IMR-90 (cell line): ENCODE results near the gene CD300LF. TPM values are rescaled to one million over a fixed set of nuclear protein-coding genes. Genes with fewer than 3 reads are reported as not detected.

Experiments used
- ATAC-seq: fragments of 200-7000 bp; cut with Tn5 transposase; 2 replicates; pipeline ENCODE4 v1.9.1; 2020; ENCODE audit warnings: low read depth, mild to moderate bottlenecking, moderate library complexity
- BruUV-seq: library from RNA; stranded (reverse); fragments of 400-500 nt; replicated peaks from 2 replicates; lab custom pipeline; 2021; lab: Mats Ljungman, UMichigan
- CTCF ChIA-PET: fragments of 300-600 bp; formaldehyde crosslinking; extraction: SDS; loops from one replicate; lab custom pipeline; 2021; ENCODE audit warnings: antibody characterized with exemption; lab: Yijun Ruan, JAX
- POLR2A ChIA-PET: fragments of 300-600 bp; sonication (Branson Sonifier 250); formaldehyde crosslinking; loops from one replicate; lab custom pipeline; 2022; ENCODE audit warnings: antibody characterized with exemption; ENCODE audit not compliant: unreplicated experiment; lab: Charles Lee
- DNase-seq: peaks from one replicate; pipeline ENCODE4 v3.0.0; 2013
- H2AFZ ChIP-seq: replicated peaks from 2 replicates; pipeline ENCODE3; 2013; ENCODE audit warnings: low read length, mild to moderate bottlenecking; ENCODE audit not compliant: poor library complexity
- H2AK5ac ChIP-seq: 2 replicates; pipeline ENCODE4 v1.6.1; 2013; ENCODE audit warnings: low read depth, low read length, inconsistent platforms
- H2AK9ac ChIP-seq: replicated peaks from 2 replicates; pipeline ENCODE3; 2013; ENCODE audit warnings: mild to moderate bottlenecking, low read depth, low read length, moderate library complexity; ENCODE audit not compliant: poor library complexity
- H2BK120ac ChIP-seq: 2 replicates; pipeline ENCODE4 v1.6.1; 2013; ENCODE audit warnings: low read depth, low read length, inconsistent platforms
- H2BK15ac ChIP-seq: 3 replicates; pipeline ENCODE4 v1.6.1; 2013; ENCODE audit warnings: low read depth, low read length, inconsistent platforms
- H2BK20ac ChIP-seq: 2 replicates; pipeline ENCODE4 v1.6.1; 2013; ENCODE audit warnings: low read depth, mild to moderate bottlenecking, inconsistent platforms, low read length, moderate library complexity
- H2BK5ac ChIP-seq: 2 replicates; pipeline ENCODE4 v1.6.1; 2013; ENCODE audit warnings: mild to moderate bottlenecking, low read depth, low read length, inconsistent platforms; ENCODE audit not compliant: poor library complexity, severe bottlenecking
- H3K14ac ChIP-seq: replicated peaks from 2 replicates; pipeline ENCODE4 v1.6.1; 2013; ENCODE audit warnings: low read depth, low read length, inconsistent platforms
- H3K18ac ChIP-seq: 2 replicates; pipeline ENCODE4 v1.6.1; 2013; ENCODE audit warnings: low read depth, low read length, control low read depth
- H3K23ac ChIP-seq: 2 replicates; pipeline ENCODE4 v1.6.1; 2013; ENCODE audit warnings: low read depth, low read length, inconsistent platforms
- H3K27ac ChIP-seq: 2 replicates; pipeline ENCODE4 v1.5.1; 2013; ENCODE audit warnings: mild to moderate bottlenecking, control low read depth, low read length; ENCODE audit not compliant: insufficient read depth
- H3K27me3 ChIP-seq: 2 replicates; pipeline ENCODE4 v1.6.1; 2013; ENCODE audit warnings: low read length; ENCODE audit not compliant: control insufficient read depth, insufficient read depth
- H3K36me3 ChIP-seq: 2 replicates; pipeline ENCODE4 v1.6.1; 2013; ENCODE audit warnings: low read length, mixed read lengths; ENCODE audit not compliant: control insufficient read depth, insufficient read depth
- H3K4ac ChIP-seq: 2 replicates; pipeline ENCODE4 v1.6.1; 2013; ENCODE audit warnings: low read depth, low read length, inconsistent platforms
- H3K4me1 ChIP-seq: 2 replicates; pipeline ENCODE4 v1.6.1; 2013; ENCODE audit warnings: low read length, mixed read lengths; ENCODE audit not compliant: control insufficient read depth, insufficient read depth
- H3K4me2 ChIP-seq: 2 replicates; pipeline ENCODE4 v1.6.1; 2013; ENCODE audit warnings: low read depth, mild to moderate bottlenecking, control low read depth, low read length, moderate library complexity
- H3K4me3 ChIP-seq: 2 replicates; pipeline ENCODE4 v1.5.1; 2013; ENCODE audit warnings: low read depth, mild to moderate bottlenecking, control low read depth, low read length, moderate library complexity; ENCODE audit not compliant: insufficient read depth
- H3K56ac ChIP-seq: 2 replicates; pipeline ENCODE4 v1.6.1; 2013; ENCODE audit warnings: low read length, inconsistent platforms; ENCODE audit not compliant: insufficient read depth; ENCODE audit errors: extremely low read depth
- H3K79me1 ChIP-seq, 2 experiments: 2 replicates each; pipeline ENCODE4 v1.6.1; 2013; ENCODE audit warnings: low read length in 2 of 2, inconsistent platforms in 1 of 2, low read depth in 1 of 2
- H3K9ac ChIP-seq: 2 replicates; pipeline ENCODE4 v1.6.1; 2013; ENCODE audit warnings: low read depth, low read length, control low read depth
- H3K9me1 ChIP-seq: 2 replicates; pipeline ENCODE4 v1.6.1; 2013; ENCODE audit warnings: low read length, inconsistent platforms; ENCODE audit not compliant: insufficient read depth
- H3K9me3 ChIP-seq: 2 replicates; pipeline ENCODE4 v1.6.1; 2013; ENCODE audit warnings: low read length; ENCODE audit not compliant: control insufficient read depth, insufficient read depth
- H4K20me1 ChIP-seq: 2 replicates; pipeline ENCODE4 v1.6.1; 2013; ENCODE audit warnings: low read length, inconsistent platforms; ENCODE audit not compliant: insufficient read depth
- H4K5ac ChIP-seq: 2 replicates; pipeline ENCODE4 v1.6.1; 2013; ENCODE audit warnings: mild to moderate bottlenecking, low read depth, low read length, control low read depth
- H4K8ac ChIP-seq, 2 experiments: 2 replicates each; pipeline ENCODE4 v1.6.1; 2013; ENCODE audit warnings: low read depth in 2 of 2, low read length in 2 of 2, control low read depth in 1 of 2, inconsistent platforms in 1 of 2
- H4K91ac ChIP-seq: 2 replicates; pipeline ENCODE4 v1.6.1; 2013; ENCODE audit warnings: low read depth, low read length, inconsistent platforms; ENCODE audit not compliant: insufficient read depth
- CEBPB ChIP-seq: IDR thresholded peaks from 2 replicates; pipeline ENCODE4 v1.6.1; 2012; ENCODE audit warnings: low read depth, low read length, improper control_type of control experiment
- CHD1 ChIP-seq: IDR thresholded peaks from 2 replicates; pipeline ENCODE4 v1.6.1; 2012; ENCODE audit warnings: low read depth, low read length, improper control_type of control experiment
- FOS ChIP-seq: fragments of 150-350 bp; IDR thresholded peaks from 2 replicates; pipeline ENCODE4 v1.6.1; 2016; ENCODE audit warnings: low read depth, low read length
- MAFK ChIP-seq: IDR thresholded peaks from 2 replicates; pipeline ENCODE4 v1.6.1; 2012; ENCODE audit warnings: low read depth, low read length, improper control_type of control experiment
- MAZ ChIP-seq: IDR thresholded peaks from 2 replicates; pipeline ENCODE4 v1.6.1; 2012; ENCODE audit warnings: low read depth, mild to moderate bottlenecking, low read length, improper control_type of control experiment, moderate library complexity, borderline replicate concordance
- MXI1 ChIP-seq: IDR thresholded peaks from 2 replicates; pipeline ENCODE4 v1.6.1; 2012; ENCODE audit warnings: low read depth, mild to moderate bottlenecking, low read length, moderate library complexity, borderline replicate concordance
- POLR2A ChIP-seq: IDR thresholded peaks from 2 replicates; pipeline ENCODE4 v1.6.1; 2012; ENCODE audit warnings: mild to moderate bottlenecking, low read depth, low read length
- RAD21 ChIP-seq: IDR thresholded peaks from 2 replicates; pipeline ENCODE4 v1.6.1; 2012; ENCODE audit warnings: low read length, improper control_type of control experiment
- RCOR1 ChIP-seq: IDR thresholded peaks from 2 replicates; pipeline ENCODE4 v1.6.1; 2012; ENCODE audit warnings: mild to moderate bottlenecking, low read length, improper control_type of control experiment; ENCODE audit not compliant: insufficient replicate concordance
- RFX5 ChIP-seq: IDR thresholded peaks from 2 replicates; pipeline ENCODE4 v1.8.0; 2012; ENCODE audit warnings: low read depth, mild to moderate bottlenecking, low read length, moderate library complexity
- WGBS, 2 experiments: methylation state at CpG; one replicate each; pipeline versions ENCODE4 v1.1.5 to v1.1.7; 2013; ENCODE audit warnings: missing lambda C conversion rate in 2 of 2; ENCODE audit not compliant: insufficient read length in 1 of 2; ENCODE audit errors: extremely low coverage in 2 of 2; 5-methylcytosine and 5-hydroxymethylcytosine counted together
- dilution Hi-C: fragments of 300-500 bp; cut with HindIII; formaldehyde crosslinking; loops from one replicate; pipeline ENCODE4 v1.14.3; 2018; ENCODE audit warnings: low sequenced_read_pairs; ENCODE audit not compliant: unreplicated experiment
- in situ Hi-C: fragments of 300-500 bp; cut with MboI; formaldehyde crosslinking; loops from 3 replicates; pipeline ENCODE4 v1.14.3; 2019; ENCODE audit warnings: low sequenced_read_pairs, inconsistent platforms, mixed read lengths
- intact Hi-C: fragments of 100-400 bp; cut with micrococcal nuclease; formaldehyde crosslinking; loops from 2 replicates; pipeline ENCODE4 v1.10.0; 2022
- polyA plus RNA-seq, 3 experiments: library from polyadenylated mRNA; depleted of rRNA; stranded (reverse); fragments of >200 nt; gene quantifications; 2 replicates each; pipeline ENCODE4 v1.2.3, GENCODE V29; 2012; ENCODE audit warnings: low replicate concordance in 1 of 3
- total RNA-seq: library from RNA; depleted of rRNA; stranded (reverse); fragments of >200 nt; gene quantifications from 2 replicates; pipeline ENCODE4 v1.2.3, GENCODE V29; 2012
- TF ChIP-seq, protein P1 (sequence below): fragments of 150-350 bp; IDR thresholded peaks from 2 replicates; pipeline ENCODE4 v1.6.1; 2016; ENCODE audit warnings: low read depth, mild to moderate bottlenecking, low read length, moderate library complexity, borderline replicate concordance

Gene CD300LF
- total and polyA plus RNA-seq, 2 of the 4 experiments (the other 2 are of a cell fraction) = not detected

DNA sequence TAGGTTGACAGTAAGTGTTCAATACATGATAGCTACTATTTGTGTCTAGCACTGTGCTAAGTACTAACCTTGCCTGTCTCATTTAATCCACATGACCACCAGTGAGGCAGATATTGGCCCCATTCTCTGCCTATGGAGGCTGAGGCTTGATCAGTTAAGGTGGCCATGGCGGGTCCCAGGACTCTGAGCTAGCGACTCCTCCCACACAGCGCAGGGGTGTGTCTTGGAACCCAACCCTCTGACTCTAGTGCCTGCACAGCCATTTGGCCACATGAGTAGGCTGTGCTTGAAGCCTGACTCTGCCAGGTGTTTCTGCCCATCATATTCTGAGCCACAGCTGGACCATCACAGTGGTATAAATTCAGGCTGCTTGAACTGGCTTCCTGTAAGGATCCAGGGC, 42.1 kb upstream of the CD300LF start:
- dilution Hi-C loops = no loop called here
- no peaks in the 10 kb centered on the region for H3K27me3 ChIP-seq
- peaks cover 12% of the 10 kb centered on the region for H4K20me1 ChIP-seq
- intact Hi-C loops = no loop called here
- H3K14ac ChIP-seq = no peak overlapping the region
- no CpG with 5 or more reads among the region's 3 CpGs for WGBS, 2 experiments
- in situ Hi-C loops = no loop called here
- POLR2A ChIA-PET = no interaction called here
- no peaks in the 10 kb centered on the region for H3K9me3 ChIP-seq
- no peak overlapping the region for H3K18ac ChIP-seq
- no peak overlapping the region for H2BK5ac ChIP-seq
- H3K23ac ChIP-seq = no peak overlapping the region
- H2AFZ ChIP-seq = no peak overlapping the region
- peaks cover 6 to 32% of the 10 kb centered on the region in 2 experiments for H3K79me1 ChIP-seq
- H4K5ac ChIP-seq = no peak overlapping the region
- no peak overlapping the region for H3K4me3 ChIP-seq
- no peak overlapping the region for H2BK15ac ChIP-seq
- peaks cover 13% of the 10 kb centered on the region; the same call in 1 of the 2 replicates for H3K4me1 ChIP-seq
- no peak overlapping the region for H2BK20ac ChIP-seq
- no TSS peak for BruUV-seq
- no peak overlapping the region for H2AK9ac ChIP-seq
- DNase-seq (no peak), ATAC-seq (no peak)
- peaks cover 9% of the 10 kb centered on the region for H3K9me1 ChIP-seq
- H3K56ac ChIP-seq = no peak overlapping the region
- H4K91ac ChIP-seq = no peak overlapping the region
- no peak overlapping the region for H3K27ac ChIP-seq
- no peak overlapping the region for H2BK120ac ChIP-seq
- H3K9ac ChIP-seq = no peak overlapping the region
- no peak for TF ChIP-seq FOS
- no peak for TF ChIP-seq RFX5
- TF ChIP-seq MXI1 = no peak
- TF ChIP-seq CEBPB = no peak
- TF ChIP-seq POLR2A = no peak
- no peak for TF ChIP-seq RCOR1
- no peak for TF ChIP-seq RAD21
- no peak for TF ChIP-seq CHD1
- TF ChIP-seq, protein P1, sequence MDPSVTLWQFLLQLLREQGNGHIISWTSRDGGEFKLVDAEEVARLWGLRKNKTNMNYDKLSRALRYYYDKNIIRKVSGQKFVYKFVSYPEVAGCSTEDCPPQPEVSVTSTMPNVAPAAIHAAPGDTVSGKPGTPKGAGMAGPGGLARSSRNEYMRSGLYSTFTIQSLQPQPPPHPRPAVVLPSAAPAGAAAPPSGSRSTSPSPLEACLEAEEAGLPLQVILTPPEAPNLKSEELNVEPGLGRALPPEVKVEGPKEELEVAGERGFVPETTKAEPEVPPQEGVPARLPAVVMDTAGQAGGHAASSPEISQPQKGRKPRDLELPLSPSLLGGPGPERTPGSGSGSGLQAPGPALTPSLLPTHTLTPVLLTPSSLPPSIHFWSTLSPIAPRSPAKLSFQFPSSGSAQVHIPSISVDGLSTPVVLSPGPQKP = no peak
- no peak for TF ChIP-seq MAZ
- TF ChIP-seq MAFK = no peak
- H3K4me2 ChIP-seq = no peak overlapping the region
- no peak overlapping the region for H3K4ac ChIP-seq
- H4K8ac ChIP-seq = no peak overlapping the region
- H2AK5ac ChIP-seq = no peak overlapping the region
- CTCF ChIA-PET = no interaction called here
- no peaks in the 10 kb centered on the region for H3K36me3 ChIP-seq
